NCI-H128 (cell line): ENCODE results near the gene SPHK2.

Source experiments
- DNase-seq: peaks from one replicate; lab custom pipeline; 2025; ENCODE audit not compliant: unreplicated experiment; lab: John Stamatoyannopoulos, UW

SPHK2 gene

GRCh38 chr19:48636859-48637448, 17.6 kb downstream of the SPHK2 start, which contains the start of gene DBP:
TSS of gene DBP (minus strand) at chr19:48637379. CDS start at chr19:48636994, 385 bp downstream.
- DNase-seq: no peak

GRCh38 chr19:48637449-48637947, 18.2 kb downstream of the SPHK2 start:
- peak; percentile 98 for DNase-seq

GRCh38 chr19:48637948-48638830, 18.9 kb downstream of the SPHK2 start:
- peak; percentile 69 for DNase-seq

GRCh38 chr19:48638831-48639381, 19.6 kb downstream of the SPHK2 start:
- DNase-seq: no peak

GRCh38 chr19:48639483-48640375, 20.4 kb downstream of the SPHK2 start:
- DNase-seq: no peak

- DNase-seq: no peak
Observed at GRCh38 chr19:48641850-48642249, 22.5 kb downstream of the SPHK2 start.

- DNase-seq: no peak
Observed at GRCh38 chr19:48642862-48643261, 23.6 kb downstream of the SPHK2 start.

- DNase-seq: no peak
Observed at GRCh38 chr19:48644355-48644754, 25.0 kb downstream of the SPHK2 start.

GRCh38 chr19:48644839-48645619, 25.7 kb downstream of the SPHK2 start:
- DNase-seq: peak; percentile 16

GRCh38 chr19:48645620-48646000, 26.3 kb downstream of the SPHK2 start:
- no peak for DNase-seq

GRCh38 chr19:48646001-48646721, 26.9 kb downstream of the SPHK2 start, which contains the start of gene CA11:
TSS of gene CA11 (minus strand) at chr19:48646187. CDS start at chr19:48645632, 555 bp downstream.
- peak; percentile 85 for DNase-seq

- no peak for DNase-seq
Observed at GRCh38 chr19:48646722-48647216, 27.5 kb downstream of the SPHK2 start.

- no peak for DNase-seq
Observed at GRCh38 chr19:48648134-48648533, 28.8 kb downstream of the SPHK2 start.

- DNase-seq: no peak
Observed at GRCh38 chr19:48650974-48651682, 31.8 kb downstream of the SPHK2 start.

GRCh38 chr19:48651683-48652048, 32.4 kb downstream of the SPHK2 start:
- no peak for DNase-seq

GRCh38 chr19:48654299-48655059, 35.2 kb downstream of the SPHK2 start:
- DNase-seq: no peak

- DNase-seq: no peak
Observed at GRCh38 chr19:48656840-48657474, 37.7 kb downstream of the SPHK2 start.
